ENCODE results near the gene HNRNPCL1. TPM values are rescaled to one million over a fixed set of nuclear protein-coding genes. Genes with fewer than 3 reads are reported as not detected.

The HNRNPCL1 gene
- total RNA-seq, result not detected in 2 replicates

DNA sequence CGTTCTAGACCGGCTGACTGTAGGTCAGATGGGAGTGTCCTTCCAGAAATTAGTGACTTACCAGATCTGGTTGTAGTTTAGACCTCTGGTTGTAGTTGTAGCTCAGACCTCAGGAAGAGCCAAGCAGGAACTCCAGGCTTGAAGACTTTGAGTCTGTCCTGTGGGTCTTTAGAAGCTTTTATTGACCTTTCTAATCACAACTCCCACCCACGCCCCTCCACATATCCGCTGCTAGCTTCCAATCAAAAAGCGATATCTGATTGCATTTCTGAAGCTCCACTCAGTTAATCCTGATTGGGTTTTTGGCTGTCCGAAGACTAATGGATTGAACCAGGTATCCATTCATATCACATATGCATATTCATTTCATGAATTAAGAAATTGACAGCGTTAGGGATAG lies at the start of gene HNRNPCL1:
TSS of gene HNRNPCL1 (minus strand) at position 101 of the 400 bp plus-strand sequence. CDS start 431 bp downstream, outside the sequence.

DNA sequence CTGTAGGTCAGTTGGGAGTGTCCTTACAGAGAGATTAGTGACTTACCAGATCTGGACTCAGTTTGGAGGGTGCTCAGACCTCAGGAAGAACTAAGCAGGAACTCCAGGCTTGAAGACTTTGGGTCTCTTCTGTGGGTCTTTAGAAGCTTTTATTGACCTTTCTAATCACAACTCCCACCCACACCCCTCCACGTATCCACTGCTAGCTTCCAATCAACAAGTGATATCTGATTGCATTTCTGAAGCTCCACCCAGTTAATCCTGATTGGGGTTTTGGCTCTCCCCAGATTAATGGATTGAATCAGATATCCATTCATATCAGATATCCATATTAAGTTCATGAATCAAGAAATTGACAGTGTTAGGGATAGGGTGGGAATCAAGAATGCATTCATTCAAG lies 49.6 kb upstream of the HNRNPCL1 start, which contains the start of gene PRAMEF10:
TSS of gene PRAMEF10 (minus strand) at position 101 of the 400 bp plus-strand sequence. CDS start 2,423 bp downstream, outside the sequence.

DNA sequence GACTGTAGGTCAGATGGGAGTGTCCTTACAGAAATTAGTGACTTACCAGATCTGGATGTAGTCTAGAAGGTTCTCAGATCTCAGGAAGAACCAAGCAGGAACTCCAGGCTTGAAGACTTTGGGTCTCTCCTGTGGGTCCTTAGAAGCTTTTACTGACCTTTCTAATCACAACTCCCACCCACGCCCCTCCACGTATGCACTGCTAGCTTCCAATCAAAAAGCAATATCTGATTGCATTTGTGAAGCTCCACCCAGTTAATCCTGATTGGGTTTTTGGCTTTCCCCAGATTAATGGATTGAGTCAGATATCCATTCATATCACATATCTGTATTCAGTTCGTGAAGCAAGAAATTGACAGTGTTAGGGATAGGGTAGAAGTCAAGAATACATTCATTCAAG lies 37.6 kb upstream of the HNRNPCL1 start, which contains the start of gene PRAMEF4:
TSS of gene PRAMEF4 (minus strand) at position 101 of the 400 bp plus-strand sequence. CDS start 2,807 bp downstream, outside the sequence.

DNA sequence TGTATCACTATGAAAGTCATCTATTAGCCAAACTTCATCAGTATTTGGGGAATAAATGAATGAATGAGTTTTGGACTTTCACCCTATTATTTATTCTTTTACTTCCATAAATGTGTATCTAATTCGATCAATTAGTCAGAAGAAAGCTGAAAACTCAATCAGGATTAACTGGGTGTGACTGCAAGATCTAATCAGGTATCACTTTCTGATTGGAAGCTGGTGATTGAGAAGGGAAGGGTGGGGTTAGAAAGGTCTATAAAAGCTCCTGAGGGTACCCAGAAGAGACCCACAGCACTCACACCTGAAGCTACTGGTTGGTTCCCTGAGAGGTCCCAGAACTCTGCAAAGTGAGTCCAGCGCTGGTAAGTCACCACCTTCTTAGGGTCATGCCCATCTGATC lies 8.3 kb upstream of the HNRNPCL1 start, which contains the start of gene PRAMEF2:
TSS of gene PRAMEF2 (plus strand) at position 301 of the 400 bp plus-strand sequence. CDS start 1,924 bp downstream, outside the sequence.

DNA sequence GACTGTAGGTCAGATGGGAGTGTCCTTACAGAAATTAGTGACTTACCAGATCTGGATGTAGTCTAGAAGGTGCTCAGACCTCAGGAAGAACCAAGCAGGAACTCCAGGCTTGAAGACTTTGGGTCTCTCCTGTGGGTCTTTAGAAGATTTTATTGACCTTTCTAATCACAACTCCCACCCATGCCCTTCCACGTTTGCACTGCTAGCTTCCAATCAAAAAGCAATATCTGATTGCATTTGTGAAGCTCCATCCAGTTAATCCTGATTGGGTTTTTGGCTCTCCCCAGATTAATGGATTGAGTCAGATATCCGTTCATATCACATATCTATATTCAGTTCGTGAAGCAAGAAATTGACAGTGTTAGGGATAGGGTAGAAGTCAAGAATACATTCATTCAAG lies 17.2 kb downstream of the HNRNPCL1 start, which contains the start of gene PRAMEF11:
TSS of gene PRAMEF11 (minus strand) at position 101 of the 400 bp plus-strand sequence. CDS start 2,621 bp downstream, outside the sequence.

Other genes with a start within 250 kb of the HNRNPCL1 start
- 95.1 and 100 TPM in 2 replicates for gene DHRS3, start 230.5 kb downstream of the HNRNPCL1 start, total RNA-seq
- gene AADACL4, start 204.6 kb downstream of the HNRNPCL1 start, total RNA-seq, result 0.16 TPM in 1 of 2 replicates, not detected in the other
- gene AADACL3, start 132.6 kb downstream of the HNRNPCL1 start, total RNA-seq, result not detected in 2 replicates
- not detected in 2 replicates for gene CFAP107, start 102.5 kb downstream of the HNRNPCL1 start, total RNA-seq
- not detected in 2 replicates for gene PRAMEF12, start 75.0 kb downstream of the HNRNPCL1 start, total RNA-seq
- not detected in 2 replicates for gene PRAMEF1, start 57.3 kb downstream of the HNRNPCL1 start, total RNA-seq
- gene PRAMEF11, start 17.3 kb downstream of the HNRNPCL1 start, total RNA-seq, result not detected in 2 replicates
- not detected in 2 replicates for gene PRAMEF2, start 8.4 kb upstream of the HNRNPCL1 start, total RNA-seq
- gene PRAMEF4, start 37.5 kb upstream of the HNRNPCL1 start, total RNA-seq, result not detected in 2 replicates
- not detected in 2 replicates for gene PRAMEF10, start 49.5 kb upstream of the HNRNPCL1 start, total RNA-seq
- not detected in 2 replicates for gene PRAMEF7, start 67.9 kb upstream of the HNRNPCL1 start, total RNA-seq
- gene PRAMEF6, start 98.9 kb upstream of the HNRNPCL1 start, total RNA-seq, result not detected in 2 replicates
- not detected in 2 replicates for gene PRAMEF27, start 207.9 kb upstream of the HNRNPCL1 start, total RNA-seq
- gene HNRNPCL3, start 212.0 kb upstream of the HNRNPCL1 start, total RNA-seq, result not detected in 2 replicates
- not detected in 2 replicates for gene PRAMEF25, start 222.1 kb upstream of the HNRNPCL1 start, total RNA-seq

All from hair follicle dermal papilla cell (primary cell).